MM.1S (cell line): ENCODE data around the gene SH3PXD2B.
"Not testable (repeated sequence)": the region's sequence is repeated elsewhere in the genome, so short reads cannot be mapped to it uniquely, and the experiment has no call there.

Source experiments
- DNase-seq: peaks from one replicate; pipeline ENCODE4 v3.0.0-alpha.2; 2015
- H2AFZ ChIP-seq: fragments of 300-600 bp; sonication (generic); 2 replicates; pipeline ENCODE4 v1.6.0; 2016; ENCODE audit warnings: antibody characterized with exemption, low read length
- H3F3A ChIP-seq: fragments of 300-600 bp; sonication (generic); 2 replicates; pipeline ENCODE4 v1.6.1; 2016; ENCODE audit warnings: mild to moderate bottlenecking, antibody characterized with exemption, low read length, moderate library complexity, mixed read lengths; ENCODE audit not compliant: insufficient read depth
- H3K27ac ChIP-seq: fragments of 300-600 bp; sonication (generic); 2 replicates; pipeline ENCODE4 v1.5.1; 2016; ENCODE audit warnings: mild to moderate bottlenecking, low read length
- H3K27me3 ChIP-seq: fragments of 300-600 bp; sonication (generic); replicated peaks from 2 replicates; pipeline ENCODE4 v1.6.0; 2016; ENCODE audit warnings: low read length; ENCODE audit not compliant: insufficient read depth
- H3K36me3 ChIP-seq: fragments of 300-600 bp; sonication (generic); replicated peaks from 2 replicates; pipeline ENCODE4 v1.6.1; 2016; ENCODE audit warnings: mild to moderate bottlenecking, low read length, mixed read lengths; ENCODE audit not compliant: insufficient read depth
- H3K4me1 ChIP-seq: fragments of 300-600 bp; sonication (generic); 2 replicates; pipeline ENCODE4 v1.6.1; 2016; ENCODE audit warnings: low read length, mixed read lengths
- H3K4me2 ChIP-seq: fragments of 300-600 bp; sonication (generic); 2 replicates; pipeline ENCODE4 v1.6.0; 2016; ENCODE audit warnings: low read depth, low read length
- H3K4me3 ChIP-seq: fragments of 300-600 bp; sonication (generic); 2 replicates; pipeline ENCODE4 v1.5.1; 2016; ENCODE audit warnings: low read length, mixed read lengths
- H3K79me2 ChIP-seq: fragments of 300-600 bp; sonication (generic); 2 replicates; pipeline ENCODE4 v1.6.1; 2016; ENCODE audit warnings: mixed run types, low read length, mixed read lengths
- H3K9ac ChIP-seq: fragments of 300-600 bp; sonication (generic); 2 replicates; pipeline ENCODE4 v1.6.1; 2016; ENCODE audit warnings: low read length, mixed read lengths
- H3K9me2 ChIP-seq: fragments of 300-600 bp; sonication (generic); replicated peaks from 2 replicates; pipeline ENCODE4 v1.6.1; 2016; ENCODE audit warnings: mild to moderate bottlenecking, low read length, mixed read lengths; ENCODE audit not compliant: insufficient read depth
- H3K9me3 ChIP-seq: fragments of 300-600 bp; sonication (generic); replicated peaks from 2 replicates; pipeline ENCODE4 v1.6.1; 2016; ENCODE audit warnings: mild to moderate bottlenecking, low read length, mixed read lengths; ENCODE audit not compliant: insufficient read depth
- H4K20me1 ChIP-seq: fragments of 300-600 bp; sonication (generic); 2 replicates; pipeline ENCODE4 v1.6.1; 2016; ENCODE audit warnings: mild to moderate bottlenecking, low read length, moderate library complexity, mixed read lengths; ENCODE audit not compliant: insufficient read depth
- CTCF ChIP-seq: fragments of 300-600 bp; sonication (generic); IDR thresholded peaks from 2 replicates; pipeline ENCODE4 v1.5.1; 2016; ENCODE audit warnings: antibody characterized with exemption, low read length, mixed read lengths
- EZH2 ChIP-seq: fragments of 300-600 bp; sonication (generic); optimal IDR thresholded peaks from 2 replicates; pipeline ENCODE3; 2017; ENCODE audit warnings: low read depth, mild to moderate bottlenecking, antibody characterized with exemption, low read length, mixed read lengths
- EZH2phosphoT487 ChIP-seq: fragments of 300-600 bp; sonication (generic); IDR thresholded peaks from 2 replicates; pipeline ENCODE4 v1.6.1; 2018; ENCODE audit warnings: antibody characterized with exemption, low read length

SH3PXD2B gene

DNA sequence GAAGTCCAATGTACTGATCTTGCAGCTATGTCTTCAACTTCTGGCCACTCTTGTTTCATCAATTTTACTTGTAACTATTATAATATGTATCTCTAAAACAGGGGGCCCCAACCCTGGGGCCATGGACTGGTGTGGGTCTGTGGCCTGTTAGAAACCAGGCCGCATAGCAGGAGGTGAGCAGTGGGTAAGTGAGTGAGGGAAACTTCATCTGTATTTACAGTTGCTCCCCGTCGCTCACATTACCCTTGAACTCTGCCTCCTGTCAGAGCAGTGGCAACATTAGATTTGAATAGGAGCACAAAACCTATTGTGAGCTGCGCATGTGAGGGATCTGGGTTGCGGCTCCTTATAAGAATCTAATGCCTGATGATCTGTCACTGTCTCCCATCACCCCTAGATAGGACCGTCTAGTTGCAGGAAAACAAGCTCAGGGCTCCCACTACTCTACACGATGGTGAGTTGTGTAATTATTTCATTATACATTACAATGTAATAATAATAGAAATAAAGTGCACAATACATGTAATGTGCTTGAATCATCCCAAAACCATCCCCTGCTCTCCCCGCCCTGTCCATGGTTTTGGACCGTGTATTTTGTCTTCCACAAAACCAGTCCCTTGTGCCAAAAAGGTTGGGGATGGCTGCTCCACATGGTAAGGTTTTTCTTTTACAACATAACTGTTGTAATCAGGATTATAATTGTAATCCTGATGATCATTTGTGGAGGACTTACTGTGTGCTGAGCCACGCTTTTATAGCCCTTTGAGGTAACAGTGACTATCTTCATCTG is 26.9 kb upstream of the SH3PXD2B start:
- TF ChIP-seq EZH2phosphoT487 (no peak), EZH2 (no peak), CTCF (no peak)
- Histone ChIP-seq H3K4me1 (no peaks in the 10 kb centered on the region), H3K9me2 (no peaks in the 10 kb centered on the region), H3F3A (no peaks in the 10 kb centered on the region), H3K27ac (no peak overlapping the region), H3K4me3 (no peak overlapping the region), H3K9ac (no peak overlapping the region), H3K36me3 (no peaks in the 10 kb centered on the region), H2AFZ (no peak overlapping the region), H3K9me3 (no peaks in the 10 kb centered on the region), H3K4me2 (no peak overlapping the region), H3K79me2 (no peaks in the 10 kb centered on the region), H4K20me1 (no peaks in the 10 kb centered on the region), H3K27me3 (no peaks in the 10 kb centered on the region)
- no peak for DNase-seq

- H3K4me2 ChIP-seq, result no peak overlapping the region
- no peaks in the 10 kb centered on the region for H3K4me1 ChIP-seq
- no peak overlapping the region for H3K9ac ChIP-seq
- H2AFZ ChIP-seq, result no peak overlapping the region
- H3K9me3 ChIP-seq, result no peaks in the 10 kb centered on the region
- H4K20me1 ChIP-seq, result no peaks in the 10 kb centered on the region
- no peaks in the 10 kb centered on the region for H3K27me3 ChIP-seq
- DNase-seq, result no peak
- H3K79me2 ChIP-seq, result no peaks in the 10 kb centered on the region
- TF ChIP-seq EZH2, result no peak
- no peak for TF ChIP-seq CTCF
- TF ChIP-seq EZH2phosphoT487, result no peak
- no peaks in the 10 kb centered on the region for H3F3A ChIP-seq
- H3K4me3 ChIP-seq, result no peak overlapping the region
- H3K36me3 ChIP-seq, result no peaks in the 10 kb centered on the region
- H3K27ac ChIP-seq, result no peak overlapping the region
- H3K9me2 ChIP-seq, result no peaks in the 10 kb centered on the region
These were observed 25.4 kb upstream of the SH3PXD2B start for GRCh38 chr5:172479784-172480115.

- Histone ChIP-seq H3K4me2 (no peak overlapping the region), H2AFZ (peak overlapping the region; percentile 30; the same call in 1 of the 2 replicates), H3K79me2 (no peaks in the 10 kb centered on the region), H3K27ac (no peak overlapping the region), H3K9ac (no peak overlapping the region), H3K27me3 (no peaks in the 10 kb centered on the region), H4K20me1 (no peaks in the 10 kb centered on the region), H3F3A (no peaks in the 10 kb centered on the region), H3K9me2 (no peaks in the 10 kb centered on the region), H3K4me3 (no peak overlapping the region), H3K4me1 (no peaks in the 10 kb centered on the region), H3K9me3 (no peaks in the 10 kb centered on the region), H3K36me3 (no peaks in the 10 kb centered on the region)
- DNase-seq, result peak; percentile 82
- TF ChIP-seq EZH2, result no peak
- peak; percentile 78 for TF ChIP-seq CTCF
- no peak for TF ChIP-seq EZH2phosphoT487
These were observed 24.9 kb upstream of the SH3PXD2B start for GRCh38 chr5:172479034-172479783.

GRCh38 chr5:172478695-172479033 is 24.3 kb upstream of the SH3PXD2B start:
- not testable (repeated sequence) for H4K20me1 ChIP-seq, DNase-seq, H3K27me3 ChIP-seq, H3K4me2 ChIP-seq, H3K4me1 ChIP-seq, H3K9me2 ChIP-seq, H3F3A ChIP-seq, H3K9ac ChIP-seq, H3K27ac ChIP-seq, H3K9me3 ChIP-seq, H2AFZ ChIP-seq, H3K4me3 ChIP-seq, H3K36me3 ChIP-seq, H3K79me2 ChIP-seq
